Thoracic aorta (tissue), 2 donors: ENCODE data around the gene NR4A2. TPM values are rescaled to one million over a fixed set of nuclear protein-coding genes. Genes with fewer than 3 reads are reported as not detected.
A peak's percentile ranks its signal among the peaks of the same experiment; 100 is the strongest.

Experiments
- ATAC-seq: fragments of 150-250 bp; one replicate; pipeline ENCODE4 v1.8.0; 2017; ENCODE audit warnings: low read depth; ENCODE audit not compliant: insufficient number of reproducible peaks, low FRiP score
- DNase-seq: peaks from one replicate; pipeline ENCODE4 v3.0.0-alpha.2; 2020; ENCODE audit warnings: low spot score
- H3K27ac ChIP-seq, 2 donors: fragments of 200-600 bp; sonication (generic); 1 replicate in 1 of 2; 2 replicates in 1 of 2; pipeline ENCODE4 v1.5.1; 2016; ENCODE audit warnings: mild to moderate bottlenecking in 2 of 2, moderate library complexity in 2 of 2
- H3K27me3 ChIP-seq: fragments of 200-600 bp; sonication (generic); replicated peaks from 2 replicates; pipeline ENCODE4 v1.6.0; 2016; ENCODE audit warnings: mild to moderate bottlenecking; ENCODE audit not compliant: insufficient read depth
- H3K36me3 ChIP-seq: fragments of 200-600 bp; sonication (generic); one replicate; pipeline ENCODE4 v1.5.1; 2016
- H3K4me1 ChIP-seq, 2 donors: fragments of 200-600 bp; sonication (generic); 1 replicate in 1 of 2; 2 replicates in 1 of 2; pipeline versions ENCODE4 v1.5.1 to v1.6.0; 2016; ENCODE audit warnings: low read depth in 2 of 2, mild to moderate bottlenecking in 1 of 2; ENCODE audit not compliant: control insufficient read depth in 1 of 2
- H3K4me3 ChIP-seq: fragments of 200-600 bp; sonication (generic); 2 replicates; pipeline ENCODE4 v1.5.1; 2016; ENCODE audit warnings: mild to moderate bottlenecking
- H3K9me3 ChIP-seq: fragments of 200-600 bp; sonication (generic); 2 replicates; pipeline ENCODE4 v1.5.1; 2016
- total RNA-seq, 2 donors: library from RNA; depleted of rRNA; stranded (reverse); fragments of >200 nt; gene quantifications; one replicate each; pipeline versions ENCODE4 v1.1.0 to v1.2.3, GENCODE V29; 2016
- TF ChIP-seq, protein P1 (sequence below): fragments of 200-600 bp; sonication (generic); IDR thresholded peaks from one replicate; pipeline ENCODE4 v1.5.1; 2019; ENCODE audit warnings: antibody characterized with exemption

Gene NR4A2
- total RNA-seq, 2 donors from 2014 or later = 4.4 to 11.5 TPM

DNA sequence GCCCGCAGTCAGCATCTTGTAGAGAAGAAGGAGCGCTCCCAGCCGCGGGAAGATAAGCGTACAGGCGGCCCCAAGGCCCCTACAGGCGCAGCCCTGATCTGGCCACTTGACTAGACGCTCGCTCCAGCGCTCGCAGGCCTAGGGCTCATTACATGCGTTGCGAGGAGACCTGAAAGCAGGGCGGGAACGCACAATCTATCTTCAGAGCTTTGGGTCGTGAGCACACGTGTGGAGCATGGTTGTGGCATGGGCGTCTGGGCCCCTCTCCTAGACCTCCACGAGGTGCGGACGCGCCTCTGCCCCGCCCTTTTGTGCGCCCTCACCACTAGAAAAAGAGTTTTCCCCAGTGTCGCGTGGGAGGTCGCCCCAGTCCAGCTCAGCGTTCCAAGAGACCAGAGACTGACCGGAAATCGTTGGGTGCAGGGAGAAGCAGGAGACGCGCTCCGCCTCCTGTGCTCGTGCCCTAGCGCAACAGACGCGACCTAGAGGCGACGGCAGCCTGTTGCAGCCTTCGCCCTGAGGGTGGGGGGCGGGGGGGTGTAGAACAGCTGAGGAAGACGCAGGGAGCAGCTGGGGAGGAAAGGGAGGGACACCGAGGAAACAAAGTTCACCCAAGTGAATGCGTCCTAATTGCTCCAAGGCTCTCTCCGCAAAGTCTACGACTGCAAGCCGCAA is 12.6 kb downstream of the NR4A2 start:
- Histone ChIP-seq H3K27ac (peak overlapping the region; percentile 69 to 72), H3K4me3 (peak overlapping the region; percentile 68), H3K36me3 (no peaks in the 10 kb centered on the region), H3K4me1 (peaks cover 0 to 18% of the 10 kb centered on the region in 2 donors), H3K9me3 (no peaks in the 10 kb centered on the region), H3K27me3 (no peaks in the 10 kb centered on the region)
- TF ChIP-seq, protein P1, sequence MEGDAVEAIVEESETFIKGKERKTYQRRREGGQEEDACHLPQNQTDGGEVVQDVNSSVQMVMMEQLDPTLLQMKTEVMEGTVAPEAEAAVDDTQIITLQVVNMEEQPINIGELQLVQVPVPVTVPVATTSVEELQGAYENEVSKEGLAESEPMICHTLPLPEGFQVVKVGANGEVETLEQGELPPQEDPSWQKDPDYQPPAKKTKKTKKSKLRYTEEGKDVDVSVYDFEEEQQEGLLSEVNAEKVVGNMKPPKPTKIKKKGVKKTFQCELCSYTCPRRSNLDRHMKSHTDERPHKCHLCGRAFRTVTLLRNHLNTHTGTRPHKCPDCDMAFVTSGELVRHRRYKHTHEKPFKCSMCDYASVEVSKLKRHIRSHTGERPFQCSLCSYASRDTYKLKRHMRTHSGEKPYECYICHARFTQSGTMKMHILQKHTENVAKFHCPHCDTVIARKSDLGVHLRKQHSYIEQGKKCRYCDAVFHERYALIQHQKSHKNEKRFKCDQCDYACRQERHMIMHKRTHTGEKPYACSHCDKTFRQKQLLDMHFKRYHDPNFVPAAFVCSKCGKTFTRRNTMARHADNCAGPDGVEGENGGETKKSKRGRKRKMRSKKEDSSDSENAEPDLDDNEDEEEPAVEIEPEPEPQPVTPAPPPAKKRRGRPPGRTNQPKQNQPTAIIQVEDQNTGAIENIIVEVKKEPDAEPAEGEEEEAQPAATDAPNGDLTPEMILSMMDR = peak; percentile 32
- no peak for DNase-seq
- ATAC-seq = peak; percentile 70

DNA sequence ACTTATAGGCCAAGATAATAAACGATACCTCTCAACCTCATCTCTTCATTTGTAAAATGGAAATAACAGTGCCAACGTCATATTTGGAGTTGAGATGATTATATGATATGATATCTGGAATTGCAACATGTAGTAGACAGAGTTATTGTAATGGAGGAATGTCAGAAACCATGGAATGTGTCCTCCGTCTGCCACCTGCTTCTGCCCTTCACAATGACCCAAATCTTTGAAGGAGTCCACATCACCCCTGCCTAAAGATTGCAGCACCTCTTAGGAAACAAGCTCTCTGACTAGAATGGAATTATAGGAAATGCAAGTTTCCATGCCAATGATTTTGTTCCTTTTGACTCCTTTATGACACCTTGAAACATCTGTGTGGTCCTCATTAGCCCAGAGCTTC is 14.9 kb downstream of the NR4A2 start:
- Histone ChIP-seq H3K9me3 (no peaks in the 10 kb centered on the region), H3K4me3 (no peak overlapping the region), H3K36me3 (no peaks in the 10 kb centered on the region), H3K27ac (no peak overlapping the region), H3K4me1 (peaks cover 0 to 18% of the 10 kb centered on the region in 2 donors), H3K27me3 (no peaks in the 10 kb centered on the region)
- TF ChIP-seq, protein P1 = no peak
- DNase-seq (no peak), ATAC-seq (no peak)

DNA sequence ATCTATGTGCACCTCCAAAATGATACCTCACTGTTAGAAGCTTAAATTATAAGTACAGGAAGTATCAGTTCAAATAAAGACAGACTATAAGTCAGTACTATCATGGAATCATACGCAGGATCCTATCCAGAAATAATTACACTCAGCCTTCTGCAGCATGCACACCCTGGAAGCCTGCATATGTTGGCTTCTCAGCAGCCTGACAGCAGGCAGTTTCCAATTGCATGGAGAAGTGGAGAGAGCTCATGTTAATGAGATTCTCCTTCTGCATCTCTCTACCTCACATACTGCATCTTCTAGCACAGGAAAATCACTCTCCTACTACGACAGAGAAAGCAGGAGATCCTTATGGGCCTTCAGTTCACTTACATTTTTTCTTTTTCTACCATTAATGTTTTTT is 20.5 kb downstream of the NR4A2 start:
- TF ChIP-seq, protein P1 = no peak

DNA sequence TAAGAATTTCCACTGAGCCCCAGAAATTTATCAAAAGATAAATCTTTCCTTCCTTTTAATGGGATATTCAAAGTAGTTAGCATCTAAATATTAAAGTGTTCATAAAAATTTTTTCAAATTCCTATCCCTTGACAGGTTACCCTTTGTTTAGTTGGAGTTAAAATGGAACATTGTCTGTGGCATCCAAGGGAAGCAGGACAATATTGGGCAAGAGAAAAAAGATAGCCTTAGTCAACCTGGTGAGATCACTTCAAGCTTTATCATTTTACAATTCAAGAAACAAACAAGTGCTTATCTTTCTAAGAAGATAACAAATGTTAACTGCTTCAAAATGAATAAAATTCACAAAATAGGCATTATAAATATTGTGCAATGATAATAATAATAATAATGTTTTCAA is 21.7 kb downstream of the NR4A2 start:
- TF ChIP-seq, protein P1 = no peak
- Histone ChIP-seq H3K9me3 (no peaks in the 10 kb centered on the region), H3K27ac (no peak overlapping the region), H3K4me3 (no peak overlapping the region), H3K36me3 (no peaks in the 10 kb centered on the region), H3K27me3 (no peaks in the 10 kb centered on the region), H3K4me1 (no peaks in the 10 kb centered on the region)
- DNase-seq = no peak
- ATAC-seq = no peak

More for the DNA sequence above, 20.5 kb downstream of the NR4A2 start:
- ATAC-seq = no peak
- no peaks in the 10 kb centered on the region for H3K4me1 ChIP-seq
- H3K36me3 ChIP-seq = no peaks in the 10 kb centered on the region
- H3K4me3 ChIP-seq = no peak overlapping the region
- H3K27ac ChIP-seq = no peak overlapping the region
- no peaks in the 10 kb centered on the region for H3K9me3 ChIP-seq
- H3K27me3 ChIP-seq = no peaks in the 10 kb centered on the region
- no peak for DNase-seq

DNA sequence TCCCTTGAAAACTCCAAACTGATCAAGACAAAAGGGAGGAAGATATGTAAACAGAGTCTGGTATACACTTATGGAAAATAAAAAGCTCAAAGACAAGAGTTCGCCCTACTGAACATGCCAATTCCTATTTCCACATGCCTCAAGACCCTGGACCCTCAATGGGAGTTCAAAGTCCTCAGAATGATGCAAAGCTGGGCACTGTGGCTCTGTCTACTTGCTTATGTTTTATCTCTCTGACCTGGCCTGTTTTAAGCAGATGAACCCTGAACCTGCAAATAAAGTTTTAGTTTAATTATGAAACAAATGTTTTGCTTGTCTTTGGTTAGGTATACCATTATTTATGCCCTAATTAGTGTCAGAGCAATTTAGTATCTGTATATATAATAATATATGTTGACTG is 22.6 kb downstream of the NR4A2 start:
- Histone ChIP-seq H3K36me3 (no peaks in the 10 kb centered on the region), H3K4me3 (no peak overlapping the region), H3K27ac (no peak overlapping the region), H3K9me3 (no peaks in the 10 kb centered on the region), H3K27me3 (no peaks in the 10 kb centered on the region), H3K4me1 (no peaks in the 10 kb centered on the region)
- no peak for ATAC-seq
- TF ChIP-seq, protein P1 = no peak
- DNase-seq = no peak
